GM18868 (cell line): ENCODE measurements around the gene ANKRD13A.
"Not testable (repeated sequence)": the region's sequence is repeated elsewhere in the genome, so short reads cannot be mapped to it uniquely, and the experiment has no call there.

Experiments
- ATAC-seq: cut with Tn5 transposase; IDR thresholded peaks from one replicate; pipeline ENCODE4 v1.9.1; 2021; ENCODE audit warnings: mild to moderate bottlenecking, moderate library complexity; ENCODE audit not compliant: unreplicated experiment

The ANKRD13A gene

DNA sequence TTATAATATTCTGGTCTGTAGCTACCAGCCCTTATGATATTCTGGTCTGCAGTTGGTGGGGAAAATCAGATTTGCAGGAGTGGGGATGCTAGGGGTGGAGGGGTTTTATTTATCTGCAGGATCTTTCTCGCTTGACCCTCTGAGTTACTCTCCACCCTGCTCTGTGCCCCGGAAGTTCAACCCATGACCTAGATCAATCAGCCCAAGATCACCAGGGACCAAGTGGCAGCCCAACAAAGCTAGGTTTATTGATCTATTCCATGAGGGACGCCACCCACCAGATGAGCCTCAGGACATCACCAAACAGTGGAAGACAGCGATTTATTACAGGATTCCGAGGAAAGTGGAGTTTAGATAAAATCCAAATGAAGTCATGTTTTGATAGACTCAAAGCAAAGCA lies 74.9 kb downstream of the ANKRD13A start:
- ATAC-seq = no peak

GRCh38 chr12:110075880-110076279 lies 76.7 kb downstream of the ANKRD13A start:
- no peak for ATAC-seq

GRCh38 chr12:110077800-110078199 lies 78.6 kb downstream of the ANKRD13A start:
- ATAC-seq = no peak

- ATAC-seq = peak; percentile 83
Measured at GRCh38 chr12:110079477-110080400, 80.5 kb downstream of the ANKRD13A start.

DNA sequence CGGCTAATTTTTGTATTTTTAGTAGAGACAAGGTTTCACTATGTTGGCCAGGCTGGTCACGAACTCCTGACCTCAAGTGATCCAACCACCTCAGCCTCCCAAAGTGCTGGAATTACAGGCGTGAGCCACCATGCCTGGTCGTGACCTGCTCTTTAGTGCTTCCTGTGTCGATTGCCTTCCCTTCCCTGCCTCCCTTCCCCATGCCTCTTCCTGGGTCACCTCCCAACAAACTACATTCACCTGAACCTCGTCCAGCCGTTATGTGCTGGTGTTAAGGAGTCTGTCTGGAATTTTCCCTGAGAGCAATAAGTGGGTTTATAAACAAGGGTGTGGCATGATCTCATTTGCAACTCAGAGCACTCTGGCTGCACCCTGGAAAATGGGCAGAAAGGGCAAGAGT lies 81.2 kb downstream of the ANKRD13A start:
- ATAC-seq = no peak

GRCh38 chr12:110084314-110085015 lies 85.2 kb downstream of the ANKRD13A start:
- no peak for ATAC-seq

DNA sequence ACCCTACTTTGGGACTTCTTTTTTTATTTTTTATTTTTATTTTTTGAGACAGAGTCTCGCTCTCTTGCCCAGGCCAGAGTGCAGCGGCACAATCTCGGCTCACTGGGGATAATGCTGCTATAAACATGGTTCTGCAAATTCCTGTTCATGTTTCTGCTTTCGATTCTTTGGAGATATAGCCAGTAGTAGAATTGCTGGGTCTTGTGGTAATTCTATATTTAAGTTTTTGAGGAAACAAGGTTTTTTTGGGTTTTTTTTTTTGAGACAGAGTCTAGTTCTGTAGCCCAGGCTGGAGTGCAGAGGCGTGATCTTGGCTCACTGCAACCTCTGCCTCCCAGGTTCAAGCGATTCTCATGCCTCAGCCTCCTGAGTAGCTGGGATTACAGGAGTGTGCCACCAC lies 89.0 kb downstream of the ANKRD13A start:
- not testable (repeated sequence) for ATAC-seq

GRCh38 chr12:110088936-110089335 lies 89.7 kb downstream of the ANKRD13A start:
- ATAC-seq = no peak
